ENCODE data around the gene TAS2R14.
A peak's percentile ranks its signal among the peaks of the same experiment; 100 is the strongest.

The TAS2R14 gene

DNA sequence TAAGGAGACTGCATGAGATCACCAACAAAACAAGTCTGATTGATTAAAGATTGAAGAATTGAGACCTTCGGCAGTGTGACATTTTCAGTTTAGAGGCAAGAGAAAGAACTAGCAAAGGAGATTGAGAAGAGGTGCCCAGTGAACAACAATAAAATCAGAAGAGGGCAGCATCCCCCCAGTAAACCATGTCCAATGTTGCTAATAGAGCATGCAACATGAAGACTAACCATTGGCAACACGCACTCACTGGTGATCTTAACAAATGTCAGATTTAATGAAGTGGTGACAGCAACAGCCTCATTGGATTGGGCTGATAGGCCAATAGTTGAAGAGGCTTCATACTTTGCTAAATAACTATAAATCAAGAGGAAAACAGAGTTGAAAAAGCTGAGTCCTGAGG lies 20.7 kb upstream of the TAS2R14 start:
- Histone ChIP-seq H3K9ac (ENCODE audit: low read depth, low read length, poor library complexity, severe bottlenecking) (no peak overlapping the region), H3K9me2 (replicated peaks; ENCODE audit: low read depth, low read length) (no peaks in the 10 kb centered on the region), H3F3A (ENCODE audit: low read depth) (no peaks in the 10 kb centered on the region), H3K4me1 (ENCODE audit: insufficient read depth, low read length, poor library complexity, severe bottlenecking) (no peaks in the 10 kb centered on the region), H3K79me2 (ENCODE audit: insufficient read depth, low read length) (no peaks in the 10 kb centered on the region), H4K20me1 (ENCODE audit: insufficient read depth, low read length, poor library complexity, severe bottlenecking) (no peaks in the 10 kb centered on the region), H2AFZ (ENCODE audit: low read length) (no peak overlapping the region), H3K36me3 (ENCODE audit: insufficient read depth, low read length) (no peaks in the 10 kb centered on the region), H3K27me3 (ENCODE audit: insufficient read depth, low read length, poor library complexity, severe bottlenecking) (no peaks in the 10 kb centered on the region), H3K4me2 (ENCODE audit: low read depth, low read length, poor library complexity, severe bottlenecking) (no peak overlapping the region), H3K4me3 (ENCODE audit: low read length, poor library complexity, severe bottlenecking) (no peak overlapping the region), H3K9me3 (ENCODE audit: insufficient read depth, low read depth, low read length) (no peaks in the 10 kb centered on the region)
- TF ChIP-seq EZH2phosphoT487 (IDR thresholded peaks at IDR 0.05; ENCODE audit: borderline replicate concordance), result no peak
- TF ChIP-seq, protein P1, sequence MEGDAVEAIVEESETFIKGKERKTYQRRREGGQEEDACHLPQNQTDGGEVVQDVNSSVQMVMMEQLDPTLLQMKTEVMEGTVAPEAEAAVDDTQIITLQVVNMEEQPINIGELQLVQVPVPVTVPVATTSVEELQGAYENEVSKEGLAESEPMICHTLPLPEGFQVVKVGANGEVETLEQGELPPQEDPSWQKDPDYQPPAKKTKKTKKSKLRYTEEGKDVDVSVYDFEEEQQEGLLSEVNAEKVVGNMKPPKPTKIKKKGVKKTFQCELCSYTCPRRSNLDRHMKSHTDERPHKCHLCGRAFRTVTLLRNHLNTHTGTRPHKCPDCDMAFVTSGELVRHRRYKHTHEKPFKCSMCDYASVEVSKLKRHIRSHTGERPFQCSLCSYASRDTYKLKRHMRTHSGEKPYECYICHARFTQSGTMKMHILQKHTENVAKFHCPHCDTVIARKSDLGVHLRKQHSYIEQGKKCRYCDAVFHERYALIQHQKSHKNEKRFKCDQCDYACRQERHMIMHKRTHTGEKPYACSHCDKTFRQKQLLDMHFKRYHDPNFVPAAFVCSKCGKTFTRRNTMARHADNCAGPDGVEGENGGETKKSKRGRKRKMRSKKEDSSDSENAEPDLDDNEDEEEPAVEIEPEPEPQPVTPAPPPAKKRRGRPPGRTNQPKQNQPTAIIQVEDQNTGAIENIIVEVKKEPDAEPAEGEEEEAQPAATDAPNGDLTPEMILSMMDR (conservative IDR thresholded peaks at IDR 0.05; ENCODE audit: low read length), result peak; percentile 30

DNA sequence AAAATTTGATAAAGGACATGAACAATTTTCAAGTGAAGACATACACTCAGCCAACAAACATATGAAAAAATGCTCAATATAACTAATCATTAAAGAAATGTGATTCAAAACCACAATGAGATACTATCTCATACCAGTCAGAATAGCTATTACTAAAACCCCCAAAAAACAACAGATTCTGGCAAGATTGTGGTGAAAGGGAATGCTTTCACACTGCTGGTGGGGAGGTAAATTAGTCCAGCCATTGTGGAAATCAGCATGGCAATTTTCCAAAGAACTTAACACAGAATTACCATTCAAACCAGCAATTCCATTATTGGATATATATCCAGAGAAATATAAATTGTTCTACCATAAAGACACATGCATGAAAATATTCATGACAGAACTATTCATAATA lies 18.7 kb upstream of the TAS2R14 start:
- H3K4me1 ChIP-seq (ENCODE audit: insufficient read depth, low read length, poor library complexity, severe bottlenecking), result no peaks in the 10 kb centered on the region

DNA sequence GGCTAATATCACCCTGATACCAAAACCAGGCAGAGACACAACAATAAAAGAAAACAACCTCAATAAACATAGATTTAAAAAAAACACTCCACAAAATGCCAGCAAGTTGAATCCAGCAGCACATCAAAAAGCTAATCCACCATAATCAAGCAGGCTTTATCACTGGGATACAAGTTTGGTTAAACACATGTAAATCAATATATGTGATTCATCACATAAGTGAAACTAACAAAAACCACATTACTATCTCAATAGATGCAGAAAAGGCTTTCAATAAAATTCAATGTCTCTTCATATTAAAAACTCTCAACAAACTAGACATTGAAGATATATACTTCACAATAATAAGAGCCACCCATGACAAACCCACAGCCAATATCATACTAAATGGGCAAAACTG lies 17.0 kb upstream of the TAS2R14 start:
- no peak overlapping the region for H3K9ac ChIP-seq (ENCODE audit: low read depth, low read length, poor library complexity, severe bottlenecking)
- H3K36me3 ChIP-seq (ENCODE audit: insufficient read depth, low read length), result no peaks in the 10 kb centered on the region
- no peak for TF ChIP-seq EZH2phosphoT487 (IDR thresholded peaks at IDR 0.05; ENCODE audit: borderline replicate concordance)
- TF ChIP-seq, protein P1 (conservative IDR thresholded peaks at IDR 0.05; ENCODE audit: low read length), result no peak
- H3F3A ChIP-seq (ENCODE audit: low read depth), result no peaks in the 10 kb centered on the region
- H3K9me2 ChIP-seq (replicated peaks; ENCODE audit: low read depth, low read length), result no peaks in the 10 kb centered on the region
- H2AFZ ChIP-seq (ENCODE audit: low read length), result no peak overlapping the region
- no peaks in the 10 kb centered on the region for H3K9me3 ChIP-seq (ENCODE audit: insufficient read depth, low read depth, low read length)
- no peaks in the 10 kb centered on the region for H3K27me3 ChIP-seq (ENCODE audit: insufficient read depth, low read length, poor library complexity, severe bottlenecking)
- no peak overlapping the region for H3K4me3 ChIP-seq (ENCODE audit: low read length, poor library complexity, severe bottlenecking)
- H3K79me2 ChIP-seq (ENCODE audit: insufficient read depth, low read length), result no peaks in the 10 kb centered on the region
- H3K4me2 ChIP-seq (ENCODE audit: low read depth, low read length, poor library complexity, severe bottlenecking), result no peak overlapping the region
- no peaks in the 10 kb centered on the region for H4K20me1 ChIP-seq (ENCODE audit: insufficient read depth, low read length, poor library complexity, severe bottlenecking)
- no peaks in the 10 kb centered on the region for H3K4me1 ChIP-seq (ENCODE audit: insufficient read depth, low read length, poor library complexity, severe bottlenecking)

More for the DNA sequence above, 18.7 kb upstream of the TAS2R14 start:
- Histone ChIP-seq H3K9me3 (ENCODE audit: insufficient read depth, low read depth, low read length) (no peaks in the 10 kb centered on the region), H3K36me3 (ENCODE audit: insufficient read depth, low read length) (no peaks in the 10 kb centered on the region), H3K9me2 (replicated peaks; ENCODE audit: low read depth, low read length) (no peaks in the 10 kb centered on the region), H3F3A (ENCODE audit: low read depth) (no peaks in the 10 kb centered on the region), H4K20me1 (ENCODE audit: insufficient read depth, low read length, poor library complexity, severe bottlenecking) (no peaks in the 10 kb centered on the region), H3K4me3 (ENCODE audit: low read length, poor library complexity, severe bottlenecking) (no peak overlapping the region), H3K9ac (ENCODE audit: low read depth, low read length, poor library complexity, severe bottlenecking) (no peak overlapping the region), H3K4me2 (ENCODE audit: low read depth, low read length, poor library complexity, severe bottlenecking) (no peak overlapping the region), H3K79me2 (ENCODE audit: insufficient read depth, low read length) (no peaks in the 10 kb centered on the region), H3K27me3 (ENCODE audit: insufficient read depth, low read length, poor library complexity, severe bottlenecking) (no peaks in the 10 kb centered on the region), H2AFZ (ENCODE audit: low read length) (no peak overlapping the region)
- TF ChIP-seq EZH2phosphoT487 (IDR thresholded peaks at IDR 0.05; ENCODE audit: borderline replicate concordance), result no peak
- TF ChIP-seq, protein P1 (conservative IDR thresholded peaks at IDR 0.05; ENCODE audit: low read length), result no peak

All from Loucy (cell line).